Stimulated activated effector memory CD8-positive, alpha-beta T cell treated with anti-CD3 and anti-CD28 coated beads, Interleukin-12 subunit alpha, Interleukin-12 subunit beta, amount 100 ng/mL, for 72 hours (primary cell): ENCODE data around the gene PACSIN3.
A peak's percentile ranks its signal among the peaks of the same experiment; 100 is the strongest.

ENCODE experiments used
- ATAC-seq: fragments of 150-1000 bp; cut with Tn5 transposase; 2 replicates; pipeline ENCODE4 v1.10.0; 2021
- DNase-seq, 2 donors: peaks; one replicate each; pipeline ENCODE4 v3.0.0; 2021 to 2022; ENCODE audit warnings: low spot score in 2 of 2
- H3K27ac Mint-ChIP-seq: one replicate; pipeline ENCODE4 v1.8.0; 2022; ENCODE audit warnings: mild to moderate bottlenecking, mixed read lengths
- H3K36me3 Mint-ChIP-seq: one replicate; pipeline ENCODE4 v1.8.0; 2022; ENCODE audit warnings: mild to moderate bottlenecking, mixed read lengths
- H3K4me1 Mint-ChIP-seq: one replicate; pipeline ENCODE4 v1.8.0; 2022; ENCODE audit warnings: mixed read lengths
- H3K4me3 Mint-ChIP-seq: one replicate; pipeline ENCODE4 v1.8.0; 2022; ENCODE audit warnings: mild to moderate bottlenecking, mixed read lengths
- H3K9me3 Mint-ChIP-seq: one replicate; pipeline ENCODE4 v1.8.0; 2022; ENCODE audit warnings: mixed read lengths

The PACSIN3 gene

GRCh38 chr11:47136327-47136726, 49.9 kb downstream of the PACSIN3 start:
- Mint-ChIP-seq H3K4me1 (no peaks in the 10 kb centered on the region), H3K27ac (no peak overlapping the region), H3K9me3 (no peaks in the 10 kb centered on the region), H3K4me3 (no peak overlapping the region), H3K36me3 (peaks cover 10% of the 10 kb centered on the region)
- DNase-seq (no peak), ATAC-seq (no peak)

GRCh38 chr11:47132981-47133380, 53.3 kb downstream of the PACSIN3 start:
- Mint-ChIP-seq H3K4me1 (no peaks in the 10 kb centered on the region), H3K36me3 (peaks cover 9% of the 10 kb centered on the region), H3K4me3 (no peak overlapping the region), H3K9me3 (no peaks in the 10 kb centered on the region), H3K27ac (no peak overlapping the region)
- DNase-seq, result no peak
- no peak for ATAC-seq

GRCh38 chr11:47132490-47132889, 53.7 kb downstream of the PACSIN3 start:
- Mint-ChIP-seq H3K36me3 (peaks cover 4% of the 10 kb centered on the region), H3K27ac (no peak overlapping the region), H3K9me3 (no peaks in the 10 kb centered on the region), H3K4me1 (no peaks in the 10 kb centered on the region), H3K4me3 (no peak overlapping the region)
- ATAC-seq (no peak), DNase-seq (no peak)

GRCh38 chr11:47131136-47131535, 55.1 kb downstream of the PACSIN3 start:
- Mint-ChIP-seq H3K4me1 (no peaks in the 10 kb centered on the region), H3K4me3 (no peak overlapping the region)

GRCh38 chr11:47130543-47130942, 55.7 kb downstream of the PACSIN3 start:
- ATAC-seq (no peak), DNase-seq (no peak)
- no peak overlapping the region for H3K4me3 Mint-ChIP-seq
- no peak overlapping the region for H3K27ac Mint-ChIP-seq
- H3K4me1 Mint-ChIP-seq, result no peaks in the 10 kb centered on the region
- no peaks in the 10 kb centered on the region for H3K9me3 Mint-ChIP-seq
- H3K36me3 Mint-ChIP-seq, result no peaks in the 10 kb centered on the region

More at GRCh38 chr11:47131136-47131535, 55.1 kb downstream of the PACSIN3 start:
- Mint-ChIP-seq H3K27ac (peak overlapping the region; percentile 9), H3K9me3 (no peaks in the 10 kb centered on the region), H3K36me3 (no peaks in the 10 kb centered on the region)
- no peak for ATAC-seq
- DNase-seq, result no peak
